Liver (tissue), 3 donors: ENCODE data around the gene DRAM2.

Experiments used
- ATF3 ChIP-seq: IDR thresholded peaks from 2 replicates; pipeline ENCODE4 v1.6.1; 2016; ENCODE audit warnings: antibody characterized with exemption
- CTCF ChIP-seq: fragments of 150-350 bp; IDR thresholded peaks from 2 replicates; pipeline ENCODE4 v1.5.1; 2017; ENCODE audit warnings: improper control_type of control experiment, low read depth, low read length; ENCODE audit not compliant: missing input control
- FOXA1 ChIP-seq: IDR thresholded peaks from 2 replicates; pipeline ENCODE4 v1.6.1; 2016; ENCODE audit warnings: antibody characterized with exemption
- GABPA ChIP-seq, 2 donors: IDR thresholded peaks in 1 of 2; conservative IDR thresholded peaks in 1 of 2; 2 replicates each; pipeline ENCODE4 v1.6.1; 2016; ENCODE audit warnings: antibody characterized with exemption in 2 of 2, mild to moderate bottlenecking in 1 of 2, moderate library complexity in 1 of 2
- HNF4G ChIP-seq: IDR thresholded peaks from 2 replicates; pipeline ENCODE4 v1.6.1; 2016; ENCODE audit warnings: antibody characterized with exemption
- JUND ChIP-seq, 2 donors: IDR thresholded peaks; 2 replicates each; pipeline ENCODE4 v1.6.1; 2016; ENCODE audit warnings: antibody characterized with exemption in 2 of 2
- MAX ChIP-seq: IDR thresholded peaks from 2 replicates; pipeline ENCODE4 v1.6.1; 2016; ENCODE audit warnings: antibody characterized with exemption
- NR2F2 ChIP-seq: IDR thresholded peaks from 2 replicates; pipeline ENCODE4 v1.6.1; 2016; ENCODE audit warnings: antibody characterized with exemption
- RAD21 ChIP-seq, 2 donors: IDR thresholded peaks; 2 replicates each; pipeline ENCODE4 v1.6.1; 2016; ENCODE audit warnings: antibody characterized with exemption in 2 of 2, mild to moderate bottlenecking in 2 of 2
- REST ChIP-seq: IDR thresholded peaks from 2 replicates; pipeline ENCODE4 v1.6.1; 2016; ENCODE audit warnings: antibody characterized with exemption, mild to moderate bottlenecking
- SP1 ChIP-seq: IDR thresholded peaks from 2 replicates; pipeline ENCODE4 v1.6.1; 2018; ENCODE audit warnings: antibody characterized with exemption, mild to moderate bottlenecking
- ZBTB33 ChIP-seq: IDR thresholded peaks from 2 replicates; pipeline ENCODE4 v1.6.1; 2016; ENCODE audit warnings: antibody characterized with exemption
- donor health status: healthy.
- donor health status: healthy.

- TF ChIP-seq ATF3: no peak
- no peak for TF ChIP-seq CTCF
- TF ChIP-seq GABPA (IDR thresholded peaks at IDR 0.05 in 1 of 2, conservative IDR thresholded peaks at IDR 0.05 in 1 of 2): no peak
- TF ChIP-seq MAX: no peak
- no peak for TF ChIP-seq FOXA1
- no peak for TF ChIP-seq RAD21 (IDR thresholded peaks at IDR 0.05)
- TF ChIP-seq JUND (IDR thresholded peaks at IDR 0.05): no peak
- no peak for TF ChIP-seq REST
- no peak for TF ChIP-seq HNF4G
- TF ChIP-seq SP1: no peak
- no peak for TF ChIP-seq NR2F2
- TF ChIP-seq ZBTB33: no peak
Measured at GRCh38 chr1:111157431-111157830, 17.5 kb upstream of the DRAM2 start.
